ENCODE data around the gene ZDHHC6. TPM values are rescaled to one million over a fixed set of nuclear protein-coding genes. Genes with fewer than 3 reads are reported as not detected.
A peak's percentile ranks its signal among the peaks of the same experiment; 100 is the strongest.

ZDHHC6 gene
- total RNA-seq, 1 donor from 2014 or later: 22.4 TPM

- H3K36me3 ChIP-seq (ENCODE audit: control insufficient read depth in 3 of 3, insufficient read depth in 3 of 3, low read length in 3 of 3): peaks cover 10 to 16% (median 10%) of the 10 kb centered on the region in 3 donors
- H3K9me3 ChIP-seq (ENCODE audit: control insufficient read depth in 3 of 3, low read length in 3 of 3): no peaks in the 10 kb centered on the region
- H3K27ac ChIP-seq (ENCODE audit: low read depth, low read length): peak overlapping the region; percentile 89
- no peaks in the 10 kb centered on the region for H3K27me3 ChIP-seq (ENCODE audit: control insufficient read depth in 3 of 3, insufficient read depth in 3 of 3, low read length in 3 of 3)
- peak overlapping the region; percentile 97 to 100 (median 98) for H3K4me3 ChIP-seq (ENCODE audit: low read length in 3 of 3)
- peaks cover 14 to 34% (median 32%) of the 10 kb centered on the region in 3 donors for H3K4me1 ChIP-seq (ENCODE audit: control insufficient read depth in 3 of 3, insufficient read depth in 3 of 3, low read length in 3 of 3)
- H3K9ac ChIP-seq (ENCODE audit: low read depth in 1 of 3, low read length in 3 of 3): peak overlapping the region; percentile 97 to 99 (median 98)
Observed at GRCh38 chr10:112447620-112447928, 860 bp upstream of the ZDHHC6 start.

- peak overlapping the region; percentile 97 to 99 (median 98) for H3K9ac ChIP-seq (ENCODE audit: low read depth in 1 of 3, low read length in 3 of 3)
- H3K27ac ChIP-seq (ENCODE audit: low read depth, low read length): peak overlapping the region; percentile 89
- peak overlapping the region; percentile 97 to 100 (median 98) for H3K4me3 ChIP-seq (ENCODE audit: low read length in 3 of 3)
- peaks cover 14 to 34% (median 32%) of the 10 kb centered on the region in 3 donors for H3K4me1 ChIP-seq (ENCODE audit: control insufficient read depth in 3 of 3, insufficient read depth in 3 of 3, low read length in 3 of 3)
- no peaks in the 10 kb centered on the region for H3K27me3 ChIP-seq (ENCODE audit: control insufficient read depth in 3 of 3, insufficient read depth in 3 of 3, low read length in 3 of 3)
- H3K9me3 ChIP-seq (ENCODE audit: control insufficient read depth in 3 of 3, low read length in 3 of 3): no peaks in the 10 kb centered on the region
- peaks cover 15 to 28% (median 19%) of the 10 kb centered on the region in 3 donors for H3K36me3 ChIP-seq (ENCODE audit: control insufficient read depth in 3 of 3, insufficient read depth in 3 of 3, low read length in 3 of 3)
Observed at GRCh38 chr10:112446055-112446854, 459 bp downstream of the ZDHHC6 start.

GRCh38 chr10:112442063-112442462 lies 4.7 kb downstream of the ZDHHC6 start:
- H3K4me3 ChIP-seq (ENCODE audit: low read length in 3 of 3): no peak overlapping the region
- H3K36me3 ChIP-seq (ENCODE audit: control insufficient read depth in 3 of 3, insufficient read depth in 3 of 3, low read length in 3 of 3): peaks cover 21 to 56% (median 38%) of the 10 kb centered on the region in 3 donors
- no peak overlapping the region for H3K9ac ChIP-seq (ENCODE audit: low read depth in 1 of 3, low read length in 3 of 3)
- peaks cover 8 to 18% (median 17%) of the 10 kb centered on the region in 3 donors for H3K4me1 ChIP-seq (ENCODE audit: control insufficient read depth in 3 of 3, insufficient read depth in 3 of 3, low read length in 3 of 3)
- H3K27me3 ChIP-seq (ENCODE audit: control insufficient read depth in 3 of 3, insufficient read depth in 3 of 3, low read length in 3 of 3): no peaks in the 10 kb centered on the region
- H3K27ac ChIP-seq (ENCODE audit: low read depth, low read length): no peak overlapping the region
- no peaks in the 10 kb centered on the region for H3K9me3 ChIP-seq (ENCODE audit: control insufficient read depth in 3 of 3, low read length in 3 of 3)

- Histone ChIP-seq H3K9ac (ENCODE audit: low read depth in 1 of 3, low read length in 3 of 3) (no peak overlapping the region), H3K4me3 (ENCODE audit: low read length in 3 of 3) (no peak overlapping the region), H3K36me3 (ENCODE audit: control insufficient read depth in 3 of 3, insufficient read depth in 3 of 3, low read length in 3 of 3) (peaks cover 21 to 54% (median 43%) of the 10 kb centered on the region in 3 donors), H3K27ac (ENCODE audit: low read depth, low read length) (no peak overlapping the region), H3K9me3 (ENCODE audit: control insufficient read depth in 3 of 3, low read length in 3 of 3) (no peaks in the 10 kb centered on the region), H3K4me1 (ENCODE audit: control insufficient read depth in 3 of 3, insufficient read depth in 3 of 3, low read length in 3 of 3) (peaks cover 8 to 17% (median 15%) of the 10 kb centered on the region in 3 donors), H3K27me3 (ENCODE audit: control insufficient read depth in 3 of 3, insufficient read depth in 3 of 3, low read length in 3 of 3) (no peaks in the 10 kb centered on the region)
Observed at GRCh38 chr10:112441520-112441919, 5.2 kb downstream of the ZDHHC6 start.

- H3K4me1 ChIP-seq (ENCODE audit: control insufficient read depth in 3 of 3, insufficient read depth in 3 of 3, low read length in 3 of 3): no peaks in the 10 kb centered on the region
- no peak overlapping the region for H3K4me3 ChIP-seq (ENCODE audit: low read length in 3 of 3)
- H3K9me3 ChIP-seq (ENCODE audit: control insufficient read depth in 3 of 3, low read length in 3 of 3): no peaks in the 10 kb centered on the region
- no peak overlapping the region for H3K9ac ChIP-seq (ENCODE audit: low read depth in 1 of 3, low read length in 3 of 3)
- H3K27me3 ChIP-seq (ENCODE audit: control insufficient read depth in 3 of 3, insufficient read depth in 3 of 3, low read length in 3 of 3): no peaks in the 10 kb centered on the region
- H3K36me3 ChIP-seq (ENCODE audit: control insufficient read depth in 3 of 3, insufficient read depth in 3 of 3, low read length in 3 of 3): peaks cover 16 to 66% (median 51%) of the 10 kb centered on the region in 3 donors
- no peak overlapping the region for H3K27ac ChIP-seq (ENCODE audit: low read depth, low read length)
Observed at GRCh38 chr10:112438356-112438755, 8.4 kb downstream of the ZDHHC6 start.

GRCh38 chr10:112434988-112435619 lies 11.6 kb downstream of the ZDHHC6 start:
- Histone ChIP-seq H3K27me3 (ENCODE audit: control insufficient read depth in 3 of 3, insufficient read depth in 3 of 3, low read length in 3 of 3) (no peaks in the 10 kb centered on the region), H3K9ac (ENCODE audit: low read depth in 1 of 3, low read length in 3 of 3) (no peak overlapping the region), H3K4me1 (ENCODE audit: control insufficient read depth in 3 of 3, insufficient read depth in 3 of 3, low read length in 3 of 3) (no peaks in the 10 kb centered on the region), H3K27ac (ENCODE audit: low read depth, low read length) (no peak overlapping the region), H3K9me3 (ENCODE audit: control insufficient read depth in 3 of 3, low read length in 3 of 3) (no peaks in the 10 kb centered on the region), H3K4me3 (ENCODE audit: low read length in 3 of 3) (no peak overlapping the region), H3K36me3 (ENCODE audit: control insufficient read depth in 3 of 3, insufficient read depth in 3 of 3, low read length in 3 of 3) (peaks cover 20 to 65% (median 55%) of the 10 kb centered on the region in 3 donors)

- Histone ChIP-seq H3K4me1 (ENCODE audit: control insufficient read depth in 3 of 3, insufficient read depth in 3 of 3, low read length in 3 of 3) (no peaks in the 10 kb centered on the region), H3K27me3 (ENCODE audit: control insufficient read depth in 3 of 3, insufficient read depth in 3 of 3, low read length in 3 of 3) (no peaks in the 10 kb centered on the region), H3K36me3 (ENCODE audit: control insufficient read depth in 3 of 3, insufficient read depth in 3 of 3, low read length in 3 of 3) (peaks cover 20 to 62% (median 61%) of the 10 kb centered on the region in 3 donors), H3K27ac (ENCODE audit: low read depth, low read length) (no peak overlapping the region), H3K9me3 (ENCODE audit: control insufficient read depth in 3 of 3, low read length in 3 of 3) (no peaks in the 10 kb centered on the region), H3K9ac (ENCODE audit: low read depth in 1 of 3, low read length in 3 of 3) (no peak overlapping the region), H3K4me3 (ENCODE audit: low read length in 3 of 3) (no peak overlapping the region)
Observed at GRCh38 chr10:112433136-112433535, 13.6 kb downstream of the ZDHHC6 start.

GRCh38 chr10:112429654-112430230 lies 17.0 kb downstream of the ZDHHC6 start:
- Histone ChIP-seq H3K4me3 (ENCODE audit: low read length in 3 of 3) (no peak overlapping the region), H3K9me3 (ENCODE audit: control insufficient read depth in 3 of 3, low read length in 3 of 3) (no peaks in the 10 kb centered on the region), H3K36me3 (ENCODE audit: control insufficient read depth in 3 of 3, insufficient read depth in 3 of 3, low read length in 3 of 3) (peaks cover 10 to 57% (median 54%) of the 10 kb centered on the region in 3 donors), H3K27ac (ENCODE audit: low read depth, low read length) (no peak overlapping the region), H3K9ac (ENCODE audit: low read depth in 1 of 3, low read length in 3 of 3) (no peak overlapping the region), H3K4me1 (ENCODE audit: control insufficient read depth in 3 of 3, insufficient read depth in 3 of 3, low read length in 3 of 3) (no peaks in the 10 kb centered on the region), H3K27me3 (ENCODE audit: control insufficient read depth in 3 of 3, insufficient read depth in 3 of 3, low read length in 3 of 3) (no peaks in the 10 kb centered on the region)

- H3K36me3 ChIP-seq (ENCODE audit: control insufficient read depth in 3 of 3, insufficient read depth in 3 of 3, low read length in 3 of 3): peaks cover 10 to 58% (median 48%) of the 10 kb centered on the region in 3 donors
- no peak overlapping the region for H3K27ac ChIP-seq (ENCODE audit: low read depth, low read length)
- H3K9me3 ChIP-seq (ENCODE audit: control insufficient read depth in 3 of 3, low read length in 3 of 3): no peaks in the 10 kb centered on the region
- H3K9ac ChIP-seq (ENCODE audit: low read depth in 1 of 3, low read length in 3 of 3): no peak overlapping the region
- no peaks in the 10 kb centered on the region for H3K4me1 ChIP-seq (ENCODE audit: control insufficient read depth in 3 of 3, insufficient read depth in 3 of 3, low read length in 3 of 3)
- no peaks in the 10 kb centered on the region for H3K27me3 ChIP-seq (ENCODE audit: control insufficient read depth in 3 of 3, insufficient read depth in 3 of 3, low read length in 3 of 3)
- no peak overlapping the region for H3K4me3 ChIP-seq (ENCODE audit: low read length in 3 of 3)
Observed at GRCh38 chr10:112429147-112429546, 17.6 kb downstream of the ZDHHC6 start.

- Histone ChIP-seq H3K27ac (ENCODE audit: low read depth, low read length) (no peak overlapping the region), H3K9ac (ENCODE audit: low read depth in 1 of 3, low read length in 3 of 3) (no peak overlapping the region), H3K27me3 (ENCODE audit: control insufficient read depth in 3 of 3, insufficient read depth in 3 of 3, low read length in 3 of 3) (no peaks in the 10 kb centered on the region), H3K9me3 (ENCODE audit: control insufficient read depth in 3 of 3, low read length in 3 of 3) (no peaks in the 10 kb centered on the region), H3K4me1 (ENCODE audit: control insufficient read depth in 3 of 3, insufficient read depth in 3 of 3, low read length in 3 of 3) (no peaks in the 10 kb centered on the region), H3K4me3 (ENCODE audit: low read length in 3 of 3) (no peak overlapping the region), H3K36me3 (ENCODE audit: control insufficient read depth in 3 of 3, insufficient read depth in 3 of 3, low read length in 3 of 3) (peaks cover 2 to 44% (median 26%) of the 10 kb centered on the region in 3 donors)
Observed at GRCh38 chr10:112426111-112426510, 20.6 kb downstream of the ZDHHC6 start.
